ENCODE data around the gene ANTXR1. TPM values are rescaled to one million over a fixed set of nuclear protein-coding genes. Genes with fewer than 3 reads are reported as not detected.

Gene ANTXR1
- total RNA-seq, 3 donors from 2014 or later (not counting 1 experiment from before 2014, with no cell fraction given), result not detected

DNA sequence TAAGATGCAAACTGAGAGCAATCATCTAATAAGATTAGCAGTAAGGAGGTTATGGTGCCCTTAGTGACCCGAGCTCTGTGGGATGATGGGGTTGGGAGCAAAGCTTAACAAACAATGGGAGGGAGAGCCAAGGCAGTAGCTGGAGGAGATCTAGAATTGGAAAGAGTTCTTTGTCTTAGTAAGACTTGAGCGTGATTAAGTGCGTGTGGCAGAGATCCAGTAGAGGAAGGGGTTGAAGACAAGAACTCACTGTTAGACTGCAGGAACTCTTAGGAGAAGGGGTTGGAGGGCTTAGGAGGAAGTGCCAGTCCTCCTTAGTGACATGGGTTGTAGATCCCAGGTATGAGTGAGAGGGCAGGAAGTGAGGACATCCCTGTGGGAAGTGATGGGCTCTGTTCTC is 189.3 kb downstream of the ANTXR1 start:
- Histone ChIP-seq H3K27ac (ENCODE audit: low read length) (no peak overlapping the region), H3K9me3 (ENCODE audit: control insufficient read depth, insufficient read depth, low read length) (no peaks in the 10 kb centered on the region), H3K4me1 (ENCODE audit: control insufficient read depth, insufficient read depth, low read length) (no peaks in the 10 kb centered on the region), H3K27me3 (ENCODE audit: control insufficient read depth, insufficient read depth, low read length) (no peaks in the 10 kb centered on the region), H3K4me3 (ENCODE audit: low read length) (no peak overlapping the region), H3K36me3 (ENCODE audit: control insufficient read depth, insufficient read depth, low read length) (no peaks in the 10 kb centered on the region)
- WGBS (ENCODE audit: insufficient coverage), result 95% methylated on average over 3 of the region's 3 CpGs
- no peaks in the 10 kb centered on the region for H3K4me1 Mint-ChIP-seq
- intact Hi-C loops (cut with micrococcal nuclease), result no loop called here
- no peak overlapping the region for H3K27ac Mint-ChIP-seq
- ATAC-seq (no peak), DNase-seq (no peak)
- no peak overlapping the region for H3K4me3 Mint-ChIP-seq
- TF ChIP-seq, protein P1, sequence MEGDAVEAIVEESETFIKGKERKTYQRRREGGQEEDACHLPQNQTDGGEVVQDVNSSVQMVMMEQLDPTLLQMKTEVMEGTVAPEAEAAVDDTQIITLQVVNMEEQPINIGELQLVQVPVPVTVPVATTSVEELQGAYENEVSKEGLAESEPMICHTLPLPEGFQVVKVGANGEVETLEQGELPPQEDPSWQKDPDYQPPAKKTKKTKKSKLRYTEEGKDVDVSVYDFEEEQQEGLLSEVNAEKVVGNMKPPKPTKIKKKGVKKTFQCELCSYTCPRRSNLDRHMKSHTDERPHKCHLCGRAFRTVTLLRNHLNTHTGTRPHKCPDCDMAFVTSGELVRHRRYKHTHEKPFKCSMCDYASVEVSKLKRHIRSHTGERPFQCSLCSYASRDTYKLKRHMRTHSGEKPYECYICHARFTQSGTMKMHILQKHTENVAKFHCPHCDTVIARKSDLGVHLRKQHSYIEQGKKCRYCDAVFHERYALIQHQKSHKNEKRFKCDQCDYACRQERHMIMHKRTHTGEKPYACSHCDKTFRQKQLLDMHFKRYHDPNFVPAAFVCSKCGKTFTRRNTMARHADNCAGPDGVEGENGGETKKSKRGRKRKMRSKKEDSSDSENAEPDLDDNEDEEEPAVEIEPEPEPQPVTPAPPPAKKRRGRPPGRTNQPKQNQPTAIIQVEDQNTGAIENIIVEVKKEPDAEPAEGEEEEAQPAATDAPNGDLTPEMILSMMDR (IDR thresholded peaks at IDR 0.05), result no peak
- H3K36me3 Mint-ChIP-seq, result no peaks in the 10 kb centered on the region
- no peaks in the 10 kb centered on the region for H3K9me3 Mint-ChIP-seq
- H3K27me3 Mint-ChIP-seq (ENCODE audit: low read depth in 2 of 2), result peaks cover 6 to 7% of the 10 kb centered on the region in 2 donors

DNA sequence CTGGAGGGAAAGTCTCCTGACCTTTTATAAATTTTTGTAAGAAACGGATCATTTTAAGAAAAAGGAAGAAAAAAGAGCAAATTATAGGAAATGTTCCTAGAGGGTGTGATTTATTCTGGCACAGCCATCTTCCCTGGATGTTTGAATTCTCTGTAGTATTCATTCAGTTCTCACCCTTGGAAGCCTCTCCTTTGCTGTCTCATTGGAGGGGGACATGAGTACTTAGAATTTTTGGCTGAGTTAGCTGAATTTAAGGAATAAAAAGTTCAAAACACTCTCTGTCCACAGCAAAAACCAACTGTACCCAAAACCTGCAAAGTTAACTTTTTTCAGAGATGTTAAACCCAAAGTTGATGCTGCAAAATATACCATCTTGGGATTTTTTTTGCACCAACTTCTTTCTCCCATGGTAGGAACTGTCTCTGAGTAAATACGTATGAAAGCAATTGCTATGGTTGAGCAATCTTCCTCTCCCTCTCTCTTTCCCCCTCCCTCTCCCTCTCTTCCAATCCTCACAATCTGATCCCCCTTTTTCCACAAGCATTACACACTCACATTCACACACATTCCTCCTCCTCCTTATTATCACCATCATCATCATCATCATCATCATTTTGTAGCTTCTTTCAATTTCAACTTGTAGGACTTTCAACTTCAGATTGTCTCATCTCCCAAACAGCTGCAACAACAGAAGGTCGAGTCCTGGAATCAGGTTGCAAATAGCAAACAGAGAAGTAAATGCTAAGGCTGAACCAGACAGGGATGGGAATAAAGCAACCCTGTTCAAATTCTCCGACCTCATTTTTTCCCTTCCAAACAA is 190.4 kb downstream of the ANTXR1 start:
- DNase-seq, result no peak
- TF ChIP-seq, protein P1 (IDR thresholded peaks at IDR 0.05), result no peak
- WGBS (ENCODE audit: insufficient coverage), result 79% methylated on average over 3 of the region's 4 CpGs
- intact Hi-C loops (cut with micrococcal nuclease), result no loop called here
- no peaks in the 10 kb centered on the region for H3K4me1 Mint-ChIP-seq
- Histone ChIP-seq H3K4me3 (ENCODE audit: low read length) (no peak overlapping the region), H3K4me1 (ENCODE audit: control insufficient read depth, insufficient read depth, low read length) (no peaks in the 10 kb centered on the region), H3K27ac (ENCODE audit: low read length) (no peak overlapping the region), H3K9me3 (ENCODE audit: control insufficient read depth, insufficient read depth, low read length) (no peaks in the 10 kb centered on the region), H3K36me3 (ENCODE audit: control insufficient read depth, insufficient read depth, low read length) (no peaks in the 10 kb centered on the region), H3K27me3 (ENCODE audit: control insufficient read depth, insufficient read depth, low read length) (no peaks in the 10 kb centered on the region)
- no peaks in the 10 kb centered on the region for H3K9me3 Mint-ChIP-seq
- H3K27me3 Mint-ChIP-seq (ENCODE audit: low read depth in 2 of 2), result peaks cover 6 to 8% of the 10 kb centered on the region in 2 donors
- H3K4me3 Mint-ChIP-seq, result no peak overlapping the region
- ATAC-seq, result no peak
- no peaks in the 10 kb centered on the region for H3K36me3 Mint-ChIP-seq
- no peak overlapping the region for H3K27ac Mint-ChIP-seq

DNA sequence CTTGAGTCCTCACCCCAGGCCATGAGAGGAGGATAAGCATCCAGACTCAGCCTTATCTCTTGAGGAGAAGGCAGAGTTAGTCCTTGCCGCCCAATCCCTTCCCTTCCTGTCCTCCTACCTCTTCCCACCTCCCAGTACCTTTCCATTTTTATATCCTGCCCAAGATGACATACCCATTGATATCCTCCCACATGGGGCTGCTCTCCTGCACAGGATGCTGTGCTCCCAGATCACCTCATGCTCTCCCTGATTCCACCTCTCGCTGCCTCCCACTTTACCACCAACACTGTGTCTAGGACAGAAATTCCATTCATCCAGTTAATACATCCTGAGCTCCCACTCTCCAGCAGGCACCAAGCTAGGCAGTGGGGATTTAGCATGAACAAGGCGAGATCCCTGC is 191.7 kb downstream of the ANTXR1 start:
- no peak for DNase-seq
- Mint-ChIP-seq H3K4me1 (no peaks in the 10 kb centered on the region), H3K9me3 (no peaks in the 10 kb centered on the region), H3K4me3 (no peak overlapping the region), H3K36me3 (no peaks in the 10 kb centered on the region), H3K27me3 (ENCODE audit: low read depth in 2 of 2) (peaks cover 6 to 8% of the 10 kb centered on the region in 2 donors), H3K27ac (no peak overlapping the region)
- no peaks in the 10 kb centered on the region for H3K36me3 ChIP-seq (ENCODE audit: control insufficient read depth, insufficient read depth, low read length)
- H3K27ac ChIP-seq (ENCODE audit: low read length), result no peak overlapping the region
- H3K9me3 ChIP-seq (ENCODE audit: control insufficient read depth, insufficient read depth, low read length), result no peaks in the 10 kb centered on the region
- intact Hi-C loops (cut with micrococcal nuclease), result no loop called here
- WGBS (ENCODE audit: insufficient coverage), result 78% methylated on average over 3 of the region's 3 CpGs
- TF ChIP-seq, protein P1 (IDR thresholded peaks at IDR 0.05), result no peak
- no peaks in the 10 kb centered on the region for H3K4me1 ChIP-seq (ENCODE audit: control insufficient read depth, insufficient read depth, low read length)
- no peak overlapping the region for H3K4me3 ChIP-seq (ENCODE audit: low read length)
- no peaks in the 10 kb centered on the region for H3K27me3 ChIP-seq (ENCODE audit: control insufficient read depth, insufficient read depth, low read length)
- ATAC-seq, result no peak

DNA sequence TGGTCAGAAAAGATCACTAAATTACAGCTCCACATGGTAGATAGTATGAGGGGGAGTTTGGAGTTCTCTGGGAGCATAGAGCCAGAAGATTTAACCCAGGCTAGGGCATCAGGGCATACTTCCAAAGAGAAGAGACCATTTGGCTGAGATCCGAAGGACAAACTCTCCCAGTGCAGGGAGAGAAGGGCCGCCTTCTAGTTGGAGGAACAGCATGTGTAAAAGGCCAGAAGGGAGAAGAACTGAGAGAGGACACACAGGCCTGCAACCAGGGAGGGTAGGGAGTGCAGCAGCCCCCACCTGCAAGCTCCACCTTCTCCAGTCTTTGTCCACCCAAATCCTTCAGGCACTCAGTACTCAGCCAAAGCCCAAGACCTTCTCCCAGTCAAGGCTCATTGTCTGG is 192.1 kb downstream of the ANTXR1 start:
- Mint-ChIP-seq H3K27ac (no peak overlapping the region), H3K27me3 (ENCODE audit: low read depth in 2 of 2) (peaks cover 6 to 8% of the 10 kb centered on the region in 2 donors), H3K4me3 (no peak overlapping the region), H3K9me3 (no peaks in the 10 kb centered on the region), H3K4me1 (no peaks in the 10 kb centered on the region), H3K36me3 (no peaks in the 10 kb centered on the region)
- DNase-seq, result no peak
- 94% methylated on average over 2 of the region's 2 CpGs for WGBS (ENCODE audit: insufficient coverage)
- Histone ChIP-seq H3K27me3 (ENCODE audit: control insufficient read depth, insufficient read depth, low read length) (no peaks in the 10 kb centered on the region), H3K36me3 (ENCODE audit: control insufficient read depth, insufficient read depth, low read length) (no peaks in the 10 kb centered on the region), H3K9me3 (ENCODE audit: control insufficient read depth, insufficient read depth, low read length) (no peaks in the 10 kb centered on the region), H3K4me1 (ENCODE audit: control insufficient read depth, insufficient read depth, low read length) (no peaks in the 10 kb centered on the region), H3K4me3 (ENCODE audit: low read length) (no peak overlapping the region), H3K27ac (ENCODE audit: low read length) (no peak overlapping the region)
- intact Hi-C loops (cut with micrococcal nuclease), result no loop called here
- TF ChIP-seq, protein P1 (IDR thresholded peaks at IDR 0.05), result no peak
- ATAC-seq, result no peak
